Endodermal cell (in vitro differentiated cells): ENCODE results near the gene HOXA1. TPM values are rescaled to one million over a fixed set of nuclear protein-coding genes. Genes with fewer than 3 reads are reported as not detected.
A peak's percentile ranks its signal among the peaks of the same experiment; 100 is the strongest.

Experiments used
- DNase-seq: peaks from one replicate; pipeline ENCODE4 v3.0.0-alpha.2; 2017
- H3K27ac ChIP-seq: 2 replicates; pipeline ENCODE4 v1.5.1; 2013; ENCODE audit warnings: mild to moderate bottlenecking, low read depth, low read length, moderate library complexity
- H3K27me3 ChIP-seq: 2 replicates; pipeline ENCODE4 v1.6.1; 2013; ENCODE audit warnings: mild to moderate bottlenecking, low read length, moderate library complexity; ENCODE audit not compliant: insufficient read depth, control insufficient read depth, poor library complexity, severe bottlenecking
- H3K36me3 ChIP-seq: 2 replicates; pipeline ENCODE4 v1.7.0; 2013; ENCODE audit warnings: mild to moderate bottlenecking, low read length, moderate library complexity; ENCODE audit not compliant: control insufficient read depth, insufficient read depth
- H3K4me1 ChIP-seq: one replicate; pipeline ENCODE4 v1.7.0; 2013; ENCODE audit warnings: low read length; ENCODE audit not compliant: control insufficient read depth, insufficient read depth
- H3K4me3 ChIP-seq: 2 replicates; pipeline ENCODE4 v1.5.1; 2013; ENCODE audit warnings: mild to moderate bottlenecking, low read length, moderate library complexity
- H3K9ac ChIP-seq: 2 replicates; pipeline ENCODE4 v1.6.1; 2013; ENCODE audit warnings: mild to moderate bottlenecking, low read length, moderate library complexity; ENCODE audit not compliant: poor library complexity, severe bottlenecking; ENCODE audit errors: extremely low read depth
- H3K9me3 ChIP-seq: 2 replicates; pipeline ENCODE4 v1.6.1; 2013; ENCODE audit warnings: mild to moderate bottlenecking, low read length, moderate library complexity; ENCODE audit not compliant: control insufficient read depth
- H3K27ac Mint-ChIP-seq: 2 replicates; pipeline ENCODE4 v1.8.0; 2020; ENCODE audit warnings: mixed read lengths
- H3K27me3 Mint-ChIP-seq: 2 replicates; pipeline ENCODE4 v1.8.0; 2021; ENCODE audit warnings: mild to moderate bottlenecking, mixed read lengths; ENCODE audit not compliant: insufficient read depth
- H3K36me3 Mint-ChIP-seq: 2 replicates; pipeline ENCODE4 v1.8.0; 2020; ENCODE audit warnings: low read depth, mixed read lengths
- H3K4me1 Mint-ChIP-seq: 2 replicates; pipeline ENCODE4 v1.8.0; 2020; ENCODE audit warnings: mixed read lengths
- H3K4me3 Mint-ChIP-seq: 2 replicates; pipeline ENCODE4 v1.8.0; 2020; ENCODE audit warnings: mild to moderate bottlenecking, moderate library complexity, mixed read lengths
- H3K9me3 Mint-ChIP-seq: 2 replicates; pipeline ENCODE4 v1.8.0; 2020; ENCODE audit warnings: mild to moderate bottlenecking, mixed read lengths
- CTCF ChIP-seq: fragments of 200-600 bp; sonication (generic); conservative IDR thresholded peaks from 2 replicates; pipeline ENCODE4 v1.5.0; 2021; ENCODE audit warnings: antibody characterized with exemption, mild to moderate bottlenecking
- WGBS, 2 experiments: methylation state at CpG; one replicate each; pipeline versions ENCODE4 v1.1.5 to v1.1.7; 2013; ENCODE audit warnings: missing lambda C conversion rate in 2 of 2, mixed read lengths in 1 of 2; ENCODE audit not compliant: insufficient coverage in 1 of 2, insufficient read length in 1 of 2; 5-methylcytosine and 5-hydroxymethylcytosine counted together
- total RNA-seq, 2 donors: library from RNA; stranded (reverse); fragmentation: NEBNext Ultra II Directional in 1 of 2; extraction: Animal tissue kit (Norgen Biotek cat#: 25700) in 1 of 2; gene quantifications; 2 replicates in 1 of 2; 3 replicates in 1 of 2; pipeline ENCODE4 v1.2.1, GENCODE V29; 2021

The HOXA1 gene
- total RNA-seq, 2 donors from 2014 or later = not detected

GRCh38 chr7:27053153-27053552, 42.6 kb downstream of the HOXA1 start:
- H3K4me3 Mint-ChIP-seq = no peak overlapping the region
- peak; percentile 64 for DNase-seq
- no peak overlapping the region for H3K27ac ChIP-seq
- WGBS, 2 experiments = 39 to 100% methylated on average over 1 to 3 of the region's 3 CpGs
- H3K9me3 ChIP-seq = no peaks in the 10 kb centered on the region
- H3K4me3 ChIP-seq = no peak overlapping the region
- H3K9ac ChIP-seq = no peak overlapping the region
- no peaks in the 10 kb centered on the region for H3K4me1 Mint-ChIP-seq
- no peak for TF ChIP-seq CTCF
- no peaks in the 10 kb centered on the region for H3K27me3 Mint-ChIP-seq
- H3K9me3 Mint-ChIP-seq = no peaks in the 10 kb centered on the region
- no peaks in the 10 kb centered on the region for H3K36me3 Mint-ChIP-seq
- no peak overlapping the region for H3K27ac Mint-ChIP-seq
- no peaks in the 10 kb centered on the region for H3K36me3 ChIP-seq
- H3K27me3 ChIP-seq = no peaks in the 10 kb centered on the region
- no peaks in the 10 kb centered on the region for H3K4me1 ChIP-seq

- H3K4me3 ChIP-seq = no peak overlapping the region
- no peaks in the 10 kb centered on the region for H3K36me3 ChIP-seq
- no peaks in the 10 kb centered on the region for H3K27me3 ChIP-seq
- DNase-seq = no peak
- no peak overlapping the region for H3K4me3 Mint-ChIP-seq
- no peaks in the 10 kb centered on the region for H3K36me3 Mint-ChIP-seq
- H3K27ac Mint-ChIP-seq = no peak overlapping the region
- no peaks in the 10 kb centered on the region for H3K4me1 Mint-ChIP-seq
- H3K9ac ChIP-seq = no peak overlapping the region
- H3K9me3 ChIP-seq = no peaks in the 10 kb centered on the region
- no peak for TF ChIP-seq CTCF
- H3K4me1 ChIP-seq = no peaks in the 10 kb centered on the region
- 88 to 93% methylated on average over 4 of the region's 4 CpGs for WGBS, 2 experiments
- no peaks in the 10 kb centered on the region for H3K27me3 Mint-ChIP-seq
- H3K9me3 Mint-ChIP-seq = peaks cover under 1% of the 10 kb centered on the region
- no peak overlapping the region for H3K27ac ChIP-seq
These were observed 44.3 kb downstream of the HOXA1 start for GRCh38 chr7:27051451-27051850.

DNA sequence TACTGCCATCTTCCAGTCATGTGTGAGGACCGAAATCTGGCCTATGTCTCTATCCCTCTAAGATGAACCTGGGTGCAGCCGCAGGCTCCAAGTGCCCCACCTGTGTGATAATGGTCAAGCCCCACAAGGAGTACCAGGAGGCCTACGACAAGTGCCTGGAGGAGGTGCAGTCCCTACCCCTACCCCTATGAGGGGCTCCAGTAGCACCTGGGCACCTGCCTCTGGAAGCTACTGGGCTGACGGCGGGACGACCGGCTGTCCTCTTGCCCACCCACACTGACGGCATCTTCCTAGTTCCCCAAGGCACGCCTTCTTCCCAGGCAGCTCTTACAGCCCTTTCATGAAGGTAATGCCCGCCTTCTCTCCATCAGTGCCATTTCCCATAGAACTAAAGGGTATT, 47.4 kb downstream of the HOXA1 start:
- H3K27me3 Mint-ChIP-seq = peaks cover 3% of the 10 kb centered on the region

More for the DNA sequence above, 47.4 kb downstream of the HOXA1 start:
- Mint-ChIP-seq H3K36me3 (no peaks in the 10 kb centered on the region), H3K27ac (no peak overlapping the region), H3K9me3 (peaks cover 9% of the 10 kb centered on the region), H3K4me1 (no peaks in the 10 kb centered on the region), H3K4me3 (no peak overlapping the region)
- H3K4me1 ChIP-seq = no peaks in the 10 kb centered on the region
- peak; percentile 70 for DNase-seq
- H3K9ac ChIP-seq = no peak overlapping the region
- H3K4me3 ChIP-seq = no peak overlapping the region
- no peaks in the 10 kb centered on the region for H3K9me3 ChIP-seq
- peak; percentile 38 for TF ChIP-seq CTCF
- H3K27me3 ChIP-seq = no peaks in the 10 kb centered on the region
- 80 to 87% methylated on average over 6 to 9 of the region's 10 CpGs for WGBS, 2 experiments
- no peak overlapping the region for H3K27ac ChIP-seq
- H3K36me3 ChIP-seq = no peaks in the 10 kb centered on the region
